ENCODE data around the gene ATP5F1B.

DNA sequence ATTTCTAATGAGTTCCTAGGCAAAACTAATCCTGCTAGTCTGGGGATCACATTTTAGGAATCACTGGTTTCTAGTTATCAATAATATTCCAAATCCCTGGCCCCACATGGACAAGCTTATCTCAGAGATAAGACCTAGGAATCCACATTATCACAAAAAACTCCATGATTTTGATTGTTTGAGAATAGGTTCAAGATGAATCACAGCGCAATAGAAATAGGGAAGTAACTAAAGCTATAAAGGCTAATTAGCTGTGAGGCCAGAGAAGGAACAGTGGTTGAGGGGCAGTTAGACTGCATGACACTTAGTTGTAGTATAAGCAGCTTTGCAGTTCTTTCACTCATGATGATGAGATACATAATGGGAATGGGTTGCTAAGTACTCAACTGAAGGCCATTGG, 13.1 kb upstream of the ATP5F1B start:
- TF ChIP-seq MXI1 (IDR thresholded peaks at IDR 0.05; ENCODE audit: low read depth, low read length), result no peak
- TF ChIP-seq TEAD4 (IDR thresholded peaks at IDR 0.05; ENCODE audit: borderline replicate concordance, insufficient read depth), result no peak
- TF ChIP-seq, protein P1, sequence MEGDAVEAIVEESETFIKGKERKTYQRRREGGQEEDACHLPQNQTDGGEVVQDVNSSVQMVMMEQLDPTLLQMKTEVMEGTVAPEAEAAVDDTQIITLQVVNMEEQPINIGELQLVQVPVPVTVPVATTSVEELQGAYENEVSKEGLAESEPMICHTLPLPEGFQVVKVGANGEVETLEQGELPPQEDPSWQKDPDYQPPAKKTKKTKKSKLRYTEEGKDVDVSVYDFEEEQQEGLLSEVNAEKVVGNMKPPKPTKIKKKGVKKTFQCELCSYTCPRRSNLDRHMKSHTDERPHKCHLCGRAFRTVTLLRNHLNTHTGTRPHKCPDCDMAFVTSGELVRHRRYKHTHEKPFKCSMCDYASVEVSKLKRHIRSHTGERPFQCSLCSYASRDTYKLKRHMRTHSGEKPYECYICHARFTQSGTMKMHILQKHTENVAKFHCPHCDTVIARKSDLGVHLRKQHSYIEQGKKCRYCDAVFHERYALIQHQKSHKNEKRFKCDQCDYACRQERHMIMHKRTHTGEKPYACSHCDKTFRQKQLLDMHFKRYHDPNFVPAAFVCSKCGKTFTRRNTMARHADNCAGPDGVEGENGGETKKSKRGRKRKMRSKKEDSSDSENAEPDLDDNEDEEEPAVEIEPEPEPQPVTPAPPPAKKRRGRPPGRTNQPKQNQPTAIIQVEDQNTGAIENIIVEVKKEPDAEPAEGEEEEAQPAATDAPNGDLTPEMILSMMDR (IDR thresholded peaks at IDR 0.05), result no peak
- TF ChIP-seq SIN3A (IDR thresholded peaks at IDR 0.05; ENCODE audit: borderline replicate concordance, low read depth, low read length), result no peak
- TF ChIP-seq RFX5 (IDR thresholded peaks at IDR 0.05; ENCODE audit: low read length), result no peak
